IMR-90 (cell line): ENCODE measurements around the gene RAPGEF5. TPM values are rescaled to one million over a fixed set of nuclear protein-coding genes. Genes with fewer than 3 reads are reported as not detected.

Experiments
- ATAC-seq: fragments of 200-7000 bp; cut with Tn5 transposase; 2 replicates; pipeline ENCODE4 v1.9.1; 2020; ENCODE audit warnings: low read depth, mild to moderate bottlenecking, moderate library complexity
- BruUV-seq: library from RNA; stranded (reverse); fragments of 400-500 nt; replicated peaks from 2 replicates; lab custom pipeline; 2021; lab: Mats Ljungman, UMichigan
- CTCF ChIA-PET: fragments of 300-600 bp; formaldehyde crosslinking; extraction: SDS; loops from one replicate; lab custom pipeline; 2021; ENCODE audit warnings: antibody characterized with exemption; lab: Yijun Ruan, JAX
- POLR2A ChIA-PET: fragments of 300-600 bp; sonication (Branson Sonifier 250); formaldehyde crosslinking; loops from one replicate; lab custom pipeline; 2022; ENCODE audit warnings: antibody characterized with exemption; ENCODE audit not compliant: unreplicated experiment; lab: Charles Lee
- DNase-seq: peaks from one replicate; pipeline ENCODE4 v3.0.0; 2013
- H2AFZ ChIP-seq: replicated peaks from 2 replicates; pipeline ENCODE3; 2013; ENCODE audit warnings: low read length, mild to moderate bottlenecking; ENCODE audit not compliant: poor library complexity
- H2AK5ac ChIP-seq: 2 replicates; pipeline ENCODE4 v1.6.1; 2013; ENCODE audit warnings: low read depth, low read length, inconsistent platforms
- H2AK9ac ChIP-seq: replicated peaks from 2 replicates; pipeline ENCODE3; 2013; ENCODE audit warnings: mild to moderate bottlenecking, low read depth, low read length, moderate library complexity; ENCODE audit not compliant: poor library complexity
- H2BK120ac ChIP-seq: 2 replicates; pipeline ENCODE4 v1.6.1; 2013; ENCODE audit warnings: low read depth, low read length, inconsistent platforms
- H2BK15ac ChIP-seq: 3 replicates; pipeline ENCODE4 v1.6.1; 2013; ENCODE audit warnings: low read depth, low read length, inconsistent platforms
- H2BK20ac ChIP-seq: 2 replicates; pipeline ENCODE4 v1.6.1; 2013; ENCODE audit warnings: low read depth, mild to moderate bottlenecking, inconsistent platforms, low read length, moderate library complexity
- H2BK5ac ChIP-seq: 2 replicates; pipeline ENCODE4 v1.6.1; 2013; ENCODE audit warnings: mild to moderate bottlenecking, low read depth, low read length, inconsistent platforms; ENCODE audit not compliant: poor library complexity, severe bottlenecking
- H3K14ac ChIP-seq: replicated peaks from 2 replicates; pipeline ENCODE4 v1.6.1; 2013; ENCODE audit warnings: low read depth, low read length, inconsistent platforms
- H3K18ac ChIP-seq: 2 replicates; pipeline ENCODE4 v1.6.1; 2013; ENCODE audit warnings: low read depth, low read length, control low read depth
- H3K23ac ChIP-seq: 2 replicates; pipeline ENCODE4 v1.6.1; 2013; ENCODE audit warnings: low read depth, low read length, inconsistent platforms
- H3K27ac ChIP-seq: 2 replicates; pipeline ENCODE4 v1.5.1; 2013; ENCODE audit warnings: mild to moderate bottlenecking, control low read depth, low read length; ENCODE audit not compliant: insufficient read depth
- H3K27me3 ChIP-seq: 2 replicates; pipeline ENCODE4 v1.6.1; 2013; ENCODE audit warnings: low read length; ENCODE audit not compliant: control insufficient read depth, insufficient read depth
- H3K36me3 ChIP-seq: 2 replicates; pipeline ENCODE4 v1.6.1; 2013; ENCODE audit warnings: low read length, mixed read lengths; ENCODE audit not compliant: control insufficient read depth, insufficient read depth
- H3K4ac ChIP-seq: 2 replicates; pipeline ENCODE4 v1.6.1; 2013; ENCODE audit warnings: low read depth, low read length, inconsistent platforms
- H3K4me1 ChIP-seq: 2 replicates; pipeline ENCODE4 v1.6.1; 2013; ENCODE audit warnings: low read length, mixed read lengths; ENCODE audit not compliant: control insufficient read depth, insufficient read depth
- H3K4me2 ChIP-seq: 2 replicates; pipeline ENCODE4 v1.6.1; 2013; ENCODE audit warnings: low read depth, mild to moderate bottlenecking, control low read depth, low read length, moderate library complexity
- H3K4me3 ChIP-seq: 2 replicates; pipeline ENCODE4 v1.5.1; 2013; ENCODE audit warnings: low read depth, mild to moderate bottlenecking, control low read depth, low read length, moderate library complexity; ENCODE audit not compliant: insufficient read depth
- H3K56ac ChIP-seq: 2 replicates; pipeline ENCODE4 v1.6.1; 2013; ENCODE audit warnings: low read length, inconsistent platforms; ENCODE audit not compliant: insufficient read depth; ENCODE audit errors: extremely low read depth
- H3K79me1 ChIP-seq, 2 experiments: 2 replicates each; pipeline ENCODE4 v1.6.1; 2013; ENCODE audit warnings: low read length in 2 of 2, inconsistent platforms in 1 of 2, low read depth in 1 of 2
- H3K9ac ChIP-seq: 2 replicates; pipeline ENCODE4 v1.6.1; 2013; ENCODE audit warnings: low read depth, low read length, control low read depth
- H3K9me1 ChIP-seq: 2 replicates; pipeline ENCODE4 v1.6.1; 2013; ENCODE audit warnings: low read length, inconsistent platforms; ENCODE audit not compliant: insufficient read depth
- H3K9me3 ChIP-seq: 2 replicates; pipeline ENCODE4 v1.6.1; 2013; ENCODE audit warnings: low read length; ENCODE audit not compliant: control insufficient read depth, insufficient read depth
- H4K20me1 ChIP-seq: 2 replicates; pipeline ENCODE4 v1.6.1; 2013; ENCODE audit warnings: low read length, inconsistent platforms; ENCODE audit not compliant: insufficient read depth
- H4K5ac ChIP-seq: 2 replicates; pipeline ENCODE4 v1.6.1; 2013; ENCODE audit warnings: mild to moderate bottlenecking, low read depth, low read length, control low read depth
- H4K8ac ChIP-seq, 2 experiments: 2 replicates each; pipeline ENCODE4 v1.6.1; 2013; ENCODE audit warnings: low read depth in 2 of 2, low read length in 2 of 2, control low read depth in 1 of 2, inconsistent platforms in 1 of 2
- H4K91ac ChIP-seq: 2 replicates; pipeline ENCODE4 v1.6.1; 2013; ENCODE audit warnings: low read depth, low read length, inconsistent platforms; ENCODE audit not compliant: insufficient read depth
- BHLHE40 ChIP-seq: fragments of 150-350 bp; IDR thresholded peaks from 2 replicates; pipeline ENCODE4 v1.6.1; 2016; ENCODE audit warnings: mild to moderate bottlenecking, low read depth, low read length
- POLR2A ChIP-seq: IDR thresholded peaks from 2 replicates; pipeline ENCODE4 v1.6.1; 2012; ENCODE audit warnings: mild to moderate bottlenecking, low read depth, low read length
- RCOR1 ChIP-seq: IDR thresholded peaks from 2 replicates; pipeline ENCODE4 v1.6.1; 2012; ENCODE audit warnings: mild to moderate bottlenecking, low read length, improper control_type of control experiment; ENCODE audit not compliant: insufficient replicate concordance
- SMC3 ChIP-seq: fragments of 150-350 bp; IDR thresholded peaks from 2 replicates; pipeline ENCODE4 v1.6.1; 2016; ENCODE audit warnings: low read depth, mild to moderate bottlenecking, antibody characterized with exemption, low read length, moderate library complexity
- WGBS, 2 experiments: methylation state at CpG; one replicate each; pipeline versions ENCODE4 v1.1.5 to v1.1.7; 2013; ENCODE audit warnings: missing lambda C conversion rate in 2 of 2; ENCODE audit not compliant: insufficient read length in 1 of 2; ENCODE audit errors: extremely low coverage in 2 of 2; 5-methylcytosine and 5-hydroxymethylcytosine counted together
- dilution Hi-C: fragments of 300-500 bp; cut with HindIII; formaldehyde crosslinking; loops from one replicate; pipeline ENCODE4 v1.14.3; 2018; ENCODE audit warnings: low sequenced_read_pairs; ENCODE audit not compliant: unreplicated experiment
- in situ Hi-C: fragments of 300-500 bp; cut with MboI; formaldehyde crosslinking; loops from 3 replicates; pipeline ENCODE4 v1.14.3; 2019; ENCODE audit warnings: low sequenced_read_pairs, inconsistent platforms, mixed read lengths
- intact Hi-C: fragments of 100-400 bp; cut with micrococcal nuclease; formaldehyde crosslinking; loops from 2 replicates; pipeline ENCODE4 v1.10.0; 2022
- polyA plus RNA-seq, 3 experiments: library from polyadenylated mRNA; depleted of rRNA; stranded (reverse); fragments of >200 nt; gene quantifications; 2 replicates each; pipeline ENCODE4 v1.2.3, GENCODE V29; 2012; ENCODE audit warnings: low replicate concordance in 1 of 3
- total RNA-seq: library from RNA; depleted of rRNA; stranded (reverse); fragments of >200 nt; gene quantifications from 2 replicates; pipeline ENCODE4 v1.2.3, GENCODE V29; 2012

Gene RAPGEF5
- total and polyA plus RNA-seq, 2 of the 4 experiments (the other 2 are of a cell fraction), result 0.05 to 0.18 TPM

- Histone ChIP-seq H3K27me3 (peaks cover 6% of the 10 kb centered on the region), H2AK5ac (no peak overlapping the region), H4K91ac (no peak overlapping the region), H2BK15ac (no peak overlapping the region), H3K4me3 (no peak overlapping the region), H3K27ac (no peak overlapping the region), H4K20me1 (no peaks in the 10 kb centered on the region), H2BK5ac (no peak overlapping the region), H3K14ac (no peak overlapping the region), H3K79me1 (no peaks in the 10 kb centered on the region), H3K23ac (no peak overlapping the region), H3K9me3 (no peaks in the 10 kb centered on the region), H4K8ac (no peak overlapping the region), H3K36me3 (no peaks in the 10 kb centered on the region), H2AK9ac (no peak overlapping the region), H3K4me2 (no peak overlapping the region), H4K5ac (no peak overlapping the region), H3K4me1 (no peaks in the 10 kb centered on the region), H3K9ac (no peak overlapping the region), H3K9me1 (no peaks in the 10 kb centered on the region), H3K18ac (no peak overlapping the region), H3K56ac (no peak overlapping the region), H2AFZ (no peak overlapping the region), H2BK20ac (no peak overlapping the region), H2BK120ac (no peak overlapping the region), H3K4ac (no peak overlapping the region)
- TF ChIP-seq POLR2A (no peak), SMC3 (no peak), RCOR1 (no peak), BHLHE40 (no peak)
- no CpG with 5 or more reads among the region's 2 CpGs for WGBS, 2 experiments
- BruUV-seq, result no TSS peak
- ATAC-seq, result no peak
- intact Hi-C loops (no loop called here), in situ Hi-C loops (no loop called here), dilution Hi-C loops (no loop called here)
- ChIA-PET POLR2A (no interaction called here), CTCF (no interaction called here)
- DNase-seq, result no peak
These were observed 23.4 kb upstream of the RAPGEF5 start for GRCh38 chr7:22380333-22380732.
